Stimulated activated CD8-positive, alpha-beta memory T cell treated with anti-CD3 and anti-CD28 coated beads, Interleukin-12 subunit alpha, Interleukin-12 subunit beta, amount 100 ng/mL, for 1 hour (primary cell): ENCODE data around the gene MAML3.

Experiments used
- DNase-seq: peaks from one replicate; pipeline ENCODE4 v3.0.0-alpha.2; 2020; ENCODE audit warnings: low read depth

MAML3 gene

GRCh38 chr4:140003876-140004548 lies 150.0 kb downstream of the MAML3 start:
- no peak for DNase-seq

- no peak for DNase-seq
Measured at GRCh38 chr4:140000232-140000631, 153.8 kb downstream of the MAML3 start.

GRCh38 chr4:139988863-139989765 lies 164.9 kb downstream of the MAML3 start:
- peak; percentile 6 for DNase-seq

- no peak for DNase-seq
Measured at GRCh38 chr4:139987502-139987850, 166.5 kb downstream of the MAML3 start.

GRCh38 chr4:139986689-139987501 lies 167.1 kb downstream of the MAML3 start:
- DNase-seq: no peak

GRCh38 chr4:139986106-139986505 lies 167.9 kb downstream of the MAML3 start:
- DNase-seq: no peak

GRCh38 chr4:139985401-139985800 lies 168.6 kb downstream of the MAML3 start:
- DNase-seq: no peak

- DNase-seq: no peak
Measured at GRCh38 chr4:139984471-139984870, 169.5 kb downstream of the MAML3 start.

- DNase-seq: no peak
Measured at GRCh38 chr4:139978692-139979091, 175.3 kb downstream of the MAML3 start.

GRCh38 chr4:139977838-139978609 lies 176.0 kb downstream of the MAML3 start:
- DNase-seq: no peak

GRCh38 chr4:139975830-139976272 lies 178.1 kb downstream of the MAML3 start:
- no peak for DNase-seq

- no peak for DNase-seq
Measured at GRCh38 chr4:139973616-139974015, 180.4 kb downstream of the MAML3 start.

- DNase-seq: no peak
Measured at GRCh38 chr4:139973015-139973414, 181.0 kb downstream of the MAML3 start.

GRCh38 chr4:139972305-139972704 lies 181.7 kb downstream of the MAML3 start:
- DNase-seq: no peak

- no peak for DNase-seq
Measured at GRCh38 chr4:139971111-139971510, 182.9 kb downstream of the MAML3 start.

- DNase-seq: no peak
Measured at GRCh38 chr4:139969635-139970266, 184.2 kb downstream of the MAML3 start.

GRCh38 chr4:139968831-139969230 lies 185.2 kb downstream of the MAML3 start:
- no peak for DNase-seq

- DNase-seq: no peak
Measured at GRCh38 chr4:139966383-139966782, 187.6 kb downstream of the MAML3 start.

- DNase-seq: no peak
Measured at GRCh38 chr4:139965789-139966188, 188.2 kb downstream of the MAML3 start.

GRCh38 chr4:139963708-139964107 lies 190.3 kb downstream of the MAML3 start:
- DNase-seq: no peak

- no peak for DNase-seq
Measured at GRCh38 chr4:139962130-139962684, 191.8 kb downstream of the MAML3 start.
